Transverse colon (tissue), 4 donors: ENCODE results near the gene BCAS4.

ENCODE experiments used
- POLR2A ChIP-seq: fragments of 450-650 bp; IDR thresholded peaks from one replicate; pipeline ENCODE4 v1.6.1; 2016; ENCODE audit warnings: antibody characterized with exemption, mild to moderate bottlenecking, moderate library complexity
- POLR2AphosphoS5 ChIP-seq, 3 donors: sonication (generic); formaldehyde crosslinking; IDR thresholded peaks; one replicate each; pipeline ENCODE4 v1.6.1; 2016; ENCODE audit warnings: antibody characterized with exemption in 3 of 3
- TF ChIP-seq, protein P1 (sequence below), 5 experiments: fragments of 200-600 bp in 3 of 5; fragments of 450-650 bp in 2 of 5; sonication (generic) in 3 of 5; IDR thresholded peaks; 1 replicate in 2 of 5; 2 replicates in 3 of 5; pipeline ENCODE4 v1.5.1; 2016 to 2017; ENCODE audit warnings: antibody characterized with exemption in 5 of 5, inconsistent platforms in 3 of 5, mild to moderate bottlenecking in 2 of 5, moderate library complexity in 1 of 5

DNA sequence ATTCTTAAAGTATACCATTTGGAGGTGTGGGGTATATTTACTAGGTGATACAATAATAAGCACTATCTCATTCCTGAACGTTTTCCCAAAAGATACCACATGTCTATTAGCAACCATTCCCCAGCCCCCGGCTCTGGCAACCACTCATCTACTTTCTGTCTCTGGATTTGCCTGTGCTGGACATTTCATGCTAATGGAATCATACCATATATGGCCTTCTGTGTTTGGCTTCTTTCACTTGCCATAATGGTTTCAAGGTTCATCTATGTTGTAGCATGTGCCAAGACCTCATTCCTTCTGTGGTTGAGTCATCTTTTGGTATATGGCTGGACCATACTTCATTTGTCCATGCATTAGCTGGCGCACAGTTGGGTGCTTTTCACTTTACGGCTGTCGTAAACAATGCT is 39.7 kb downstream of the BCAS4 start:
- TF ChIP-seq, protein P1, sequence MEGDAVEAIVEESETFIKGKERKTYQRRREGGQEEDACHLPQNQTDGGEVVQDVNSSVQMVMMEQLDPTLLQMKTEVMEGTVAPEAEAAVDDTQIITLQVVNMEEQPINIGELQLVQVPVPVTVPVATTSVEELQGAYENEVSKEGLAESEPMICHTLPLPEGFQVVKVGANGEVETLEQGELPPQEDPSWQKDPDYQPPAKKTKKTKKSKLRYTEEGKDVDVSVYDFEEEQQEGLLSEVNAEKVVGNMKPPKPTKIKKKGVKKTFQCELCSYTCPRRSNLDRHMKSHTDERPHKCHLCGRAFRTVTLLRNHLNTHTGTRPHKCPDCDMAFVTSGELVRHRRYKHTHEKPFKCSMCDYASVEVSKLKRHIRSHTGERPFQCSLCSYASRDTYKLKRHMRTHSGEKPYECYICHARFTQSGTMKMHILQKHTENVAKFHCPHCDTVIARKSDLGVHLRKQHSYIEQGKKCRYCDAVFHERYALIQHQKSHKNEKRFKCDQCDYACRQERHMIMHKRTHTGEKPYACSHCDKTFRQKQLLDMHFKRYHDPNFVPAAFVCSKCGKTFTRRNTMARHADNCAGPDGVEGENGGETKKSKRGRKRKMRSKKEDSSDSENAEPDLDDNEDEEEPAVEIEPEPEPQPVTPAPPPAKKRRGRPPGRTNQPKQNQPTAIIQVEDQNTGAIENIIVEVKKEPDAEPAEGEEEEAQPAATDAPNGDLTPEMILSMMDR (IDR thresholded peaks at IDR 0.05): no peak
- TF ChIP-seq POLR2AphosphoS5 (IDR thresholded peaks at IDR 0.05): no peak
- no peak for TF ChIP-seq POLR2A
